MM.1S (cell line): ENCODE data around the gene TEDDM1.

Experiments used
- CTCF ChIP-seq: fragments of 300-600 bp; sonication (generic); IDR thresholded peaks from 2 replicates; pipeline ENCODE4 v1.5.1; 2016; ENCODE audit warnings: antibody characterized with exemption, low read length, mixed read lengths
- EZH2 ChIP-seq: fragments of 300-600 bp; sonication (generic); optimal IDR thresholded peaks from 2 replicates; pipeline ENCODE3; 2017; ENCODE audit warnings: low read depth, mild to moderate bottlenecking, antibody characterized with exemption, low read length, mixed read lengths

- TF ChIP-seq CTCF (no peak), EZH2 (no peak)
Observed at GRCh38 chr1:182385885-182386853, 14.3 kb downstream of the TEDDM1 start.
